Trophoblast cell (in vitro differentiated cells and primary cell): ENCODE results near the gene NQO2.
"Not testable (repeated sequence)": the region's sequence is repeated elsewhere in the genome, so short reads cannot be mapped to it uniquely, and the experiment has no call there.

Experiments used
- DNase-seq, 2 donors: peaks; one replicate each; pipeline ENCODE4 v3.0.0-alpha.2; 2016
- H2AFZ ChIP-seq: 2 replicates; pipeline ENCODE4 v1.6.1; 2013; ENCODE audit warnings: low read length, moderate library complexity, mild to moderate bottlenecking; ENCODE audit not compliant: insufficient read depth, poor library complexity
- H2AK5ac ChIP-seq: 2 replicates; pipeline ENCODE4 v1.6.1; 2013; ENCODE audit warnings: mild to moderate bottlenecking, low read length
- H2BK120ac ChIP-seq: 2 replicates; pipeline ENCODE4 v1.6.1; 2013; ENCODE audit warnings: low read length, mild to moderate bottlenecking, moderate library complexity; ENCODE audit not compliant: insufficient read depth, poor library complexity
- H2BK12ac ChIP-seq: 2 replicates; pipeline ENCODE4 v1.6.1; 2013; ENCODE audit warnings: mild to moderate bottlenecking, low read length, moderate library complexity
- H2BK5ac ChIP-seq: 2 replicates; pipeline ENCODE4 v1.6.1; 2013; ENCODE audit warnings: low read length, low read depth, moderate library complexity, mild to moderate bottlenecking; ENCODE audit not compliant: poor library complexity
- H3K14ac ChIP-seq: 2 replicates; pipeline ENCODE4 v1.6.1; 2013; ENCODE audit warnings: mild to moderate bottlenecking, low read length
- H3K18ac ChIP-seq: 2 replicates; pipeline ENCODE4 v1.6.1; 2013; ENCODE audit warnings: mild to moderate bottlenecking, low read length
- H3K23ac ChIP-seq: 2 replicates; pipeline ENCODE4 v1.6.1; 2013; ENCODE audit warnings: low read length
- H3K27ac ChIP-seq: 2 replicates; pipeline ENCODE4 v1.5.1; 2013; ENCODE audit warnings: low read depth, mild to moderate bottlenecking, inconsistent platforms, low read length, moderate library complexity
- H3K27me3 ChIP-seq: 2 replicates; pipeline ENCODE4 v1.6.1; 2013; ENCODE audit warnings: inconsistent platforms, mild to moderate bottlenecking, low read length, moderate library complexity; ENCODE audit not compliant: insufficient read depth
- H3K36me3 ChIP-seq, 2 experiments: 1 replicate in 1 of 2; 2 replicates in 1 of 2; pipeline ENCODE4 v1.6.1; 2013; ENCODE audit warnings: low read length in 2 of 2, mild to moderate bottlenecking in 2 of 2, moderate library complexity in 1 of 2; ENCODE audit not compliant: insufficient read depth in 2 of 2, control insufficient read depth in 1 of 2
- H3K4ac ChIP-seq: 2 replicates; pipeline ENCODE4 v1.6.1; 2013; ENCODE audit warnings: low read depth, mild to moderate bottlenecking, low read length, moderate library complexity
- H3K4me1 ChIP-seq, 2 experiments: 1 replicate in 1 of 2; 2 replicates in 1 of 2; pipeline ENCODE4 v1.6.1; 2013; ENCODE audit warnings: low read length in 2 of 2, mild to moderate bottlenecking in 2 of 2, moderate library complexity in 1 of 2; ENCODE audit not compliant: insufficient read depth in 2 of 2, control insufficient read depth in 1 of 2
- H3K4me2 ChIP-seq: 2 replicates; pipeline ENCODE4 v1.6.1; 2013; ENCODE audit warnings: inconsistent platforms, mild to moderate bottlenecking, low read length, moderate library complexity
- H3K4me3 ChIP-seq: 2 replicates; pipeline ENCODE4 v1.5.1; 2013; ENCODE audit warnings: mild to moderate bottlenecking, low read depth, low read length, inconsistent platforms
- H3K79me1 ChIP-seq: one replicate; pipeline ENCODE4 v1.6.1; 2013; ENCODE audit warnings: low read length
- H3K79me2 ChIP-seq: 2 replicates; pipeline ENCODE4 v1.6.1; 2013; ENCODE audit warnings: low read length, mild to moderate bottlenecking; ENCODE audit not compliant: control insufficient read depth, insufficient read depth, poor library complexity
- H3K9ac ChIP-seq: 2 replicates; pipeline ENCODE4 v1.6.1; 2013; ENCODE audit warnings: mild to moderate bottlenecking, low read length
- H3K9me3 ChIP-seq: 2 replicates; pipeline ENCODE4 v1.6.1; 2013; ENCODE audit warnings: low read depth, mild to moderate bottlenecking, control low read depth, inconsistent platforms, low read length; ENCODE audit not compliant: insufficient read depth
- H4K12ac ChIP-seq: 2 replicates; pipeline ENCODE4 v1.6.1; 2013; ENCODE audit warnings: low read depth, mild to moderate bottlenecking, low read length, moderate library complexity
- H4K8ac ChIP-seq: 2 replicates; pipeline ENCODE4 v1.6.1; 2013; ENCODE audit warnings: low read depth, mild to moderate bottlenecking, low read length, moderate library complexity
- H4K91ac ChIP-seq: one replicate; pipeline ENCODE4 v1.6.1; 2013; ENCODE audit warnings: low read depth, mild to moderate bottlenecking, low read length, moderate library complexity
- WGBS: extraction: QIAGEN DNeasy Blood & Tissue Kit; methylation state at CpG from one replicate; pipeline ENCODE4 v1.1.7; 2013; ENCODE audit warnings: missing lambda C conversion rate; ENCODE audit not compliant: insufficient read length, insufficient coverage; ENCODE audit errors: extremely low coverage; 5-methylcytosine and 5-hydroxymethylcytosine counted together

NQO2 gene

DNA sequence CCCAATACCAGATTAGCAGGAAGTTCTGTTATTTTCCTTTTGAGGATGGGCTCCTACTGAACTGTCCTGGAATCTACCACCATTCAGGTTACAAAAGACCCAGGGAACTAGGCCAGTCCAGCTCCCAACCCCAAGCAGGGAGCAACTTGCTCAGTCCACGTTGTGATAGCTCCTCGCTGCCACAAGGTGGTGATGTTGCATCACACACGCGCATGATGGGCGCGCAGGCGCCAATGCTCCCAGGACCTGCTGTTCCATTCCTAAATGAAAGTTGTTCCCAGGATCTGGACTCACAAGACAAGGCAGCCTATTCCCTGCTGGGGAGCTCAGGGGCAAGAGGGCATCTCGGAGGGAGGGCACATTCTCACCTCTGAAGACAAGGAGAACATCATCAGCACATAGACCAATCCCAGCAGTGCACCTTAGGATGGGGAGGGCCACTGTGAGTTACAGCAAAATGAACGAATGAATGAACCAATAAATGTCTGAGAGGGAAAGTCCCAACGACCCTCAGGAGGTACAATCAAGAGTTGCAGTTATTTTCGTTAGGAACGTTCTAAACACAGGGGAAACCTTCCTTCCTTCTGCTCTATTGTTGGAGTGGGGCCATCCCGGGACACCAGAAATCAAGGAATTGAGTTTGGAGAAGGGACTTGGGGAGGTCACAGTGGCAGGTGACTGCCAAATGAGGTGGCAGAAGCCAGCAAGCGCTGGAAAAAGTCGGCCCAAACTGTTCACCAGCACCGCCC is 1.3 kb upstream of the NQO2 start:
- Histone ChIP-seq H3K4me1 (peaks cover 0 to 12% of the 10 kb centered on the region in 2 experiments), H3K4me2 (peak overlapping the region; percentile 93)
- H3K27me3 ChIP-seq, H2BK5ac ChIP-seq, H2AK5ac ChIP-seq, H3K4me3 ChIP-seq, H3K36me3 ChIP-seq, H3K27ac ChIP-seq, H4K8ac ChIP-seq, H4K91ac ChIP-seq, H3K23ac ChIP-seq, H3K18ac ChIP-seq, H3K79me1 ChIP-seq, H2AFZ ChIP-seq, H2BK12ac ChIP-seq, H3K14ac ChIP-seq, H3K79me2 ChIP-seq, H3K9me3 ChIP-seq, H3K4ac ChIP-seq, H2BK120ac ChIP-seq, H4K12ac ChIP-seq, H3K9ac ChIP-seq: not testable (repeated sequence)
- no CpG with 5 or more reads among the region's 16 CpGs for WGBS
- DNase-seq = peak in 1 of 2 donors; percentile 7

DNA sequence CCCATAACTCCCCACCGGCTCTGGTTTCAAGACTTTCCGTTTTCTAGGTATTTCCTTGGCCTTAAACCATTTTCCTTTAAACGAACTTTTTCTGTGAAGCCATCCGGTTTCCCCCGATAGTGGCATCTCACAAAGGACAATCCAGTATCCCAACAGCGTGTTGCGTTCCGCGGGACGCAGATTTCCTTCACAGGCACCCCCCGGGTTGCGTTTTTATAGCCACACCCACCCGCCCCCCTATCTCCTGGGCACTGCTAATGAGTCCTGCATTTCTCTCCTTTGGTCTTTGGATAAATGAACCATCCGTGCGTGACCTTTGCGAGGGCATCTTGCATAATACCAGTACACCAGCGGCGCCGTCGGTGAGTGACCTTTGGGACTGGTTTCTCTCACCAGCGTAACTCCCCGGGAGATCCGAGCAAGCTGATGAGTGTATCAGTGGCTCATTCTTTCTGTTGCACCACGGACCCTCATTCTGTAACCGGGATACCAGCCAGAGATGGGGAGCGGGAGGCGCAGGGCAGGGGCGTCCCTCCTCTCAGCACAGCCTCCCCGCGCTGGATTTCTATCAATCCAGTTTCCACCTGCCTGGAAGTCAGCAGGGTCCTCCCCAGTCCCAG is 586 bp upstream of the NQO2 start:
- no peak overlapping the region for H3K4ac ChIP-seq
- H2BK5ac ChIP-seq = no peak overlapping the region
- no peak overlapping the region for H3K9ac ChIP-seq
- no peak overlapping the region for H2BK12ac ChIP-seq
- H2BK120ac ChIP-seq = no peak overlapping the region
- peaks cover 4% of the 10 kb centered on the region for H3K79me1 ChIP-seq
- no peak overlapping the region for H4K8ac ChIP-seq
- H3K18ac ChIP-seq = no peak overlapping the region
- H3K27me3 ChIP-seq = no peaks in the 10 kb centered on the region
- H2AFZ ChIP-seq = peak overlapping the region; percentile 50
- H3K9me3 ChIP-seq = no peaks in the 10 kb centered on the region
- no CpG with 5 or more reads among the region's 30 CpGs for whole genome bisulfite sequencing
- H3K23ac ChIP-seq = no peak overlapping the region
- peaks cover 2% of the 10 kb centered on the region for H3K79me2 ChIP-seq
- no peaks in the 10 kb centered on the region for H3K36me3 ChIP-seq
- peak overlapping the region; percentile 93 for H3K4me2 ChIP-seq
- no peak overlapping the region for H4K12ac ChIP-seq
- H3K14ac ChIP-seq = no peak overlapping the region
- H3K27ac ChIP-seq = no peak overlapping the region
- H3K4me3 ChIP-seq = peak overlapping the region; percentile 62
- H2AK5ac ChIP-seq = no peak overlapping the region
- peaks cover 0 to 12% of the 10 kb centered on the region in 2 experiments for H3K4me1 ChIP-seq
- H4K91ac ChIP-seq = no peak overlapping the region
- DNase-seq = peak; percentile 92 to 96

DNA sequence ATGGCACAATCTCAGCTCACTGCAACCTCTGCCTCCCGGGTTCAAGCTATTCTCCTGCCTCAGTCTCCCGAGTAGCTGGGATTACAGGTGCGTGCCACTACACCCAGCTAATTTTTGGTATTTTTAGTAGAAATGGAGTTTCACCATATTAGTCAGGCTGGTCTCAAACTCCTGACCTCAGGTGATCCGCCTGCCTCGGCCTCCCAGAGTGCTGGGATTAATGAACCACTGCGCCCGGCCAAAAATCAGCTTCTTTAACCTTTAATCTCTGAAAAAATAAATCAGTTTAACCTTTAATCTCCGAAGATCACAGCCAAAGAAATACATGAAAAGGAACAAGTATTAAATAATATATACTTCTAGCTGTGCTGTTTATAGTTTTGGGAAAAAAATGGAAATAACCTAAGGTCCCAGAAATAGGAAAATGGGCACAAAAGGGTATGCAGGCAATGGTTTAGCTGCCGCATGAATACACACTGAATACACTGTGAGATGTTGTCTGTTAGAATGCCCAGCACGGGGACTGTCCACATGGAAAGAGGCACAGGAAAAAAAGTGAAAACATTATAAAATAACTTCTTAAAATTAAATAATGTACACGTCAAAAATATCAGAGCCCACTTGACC is 1.6 kb downstream of the NQO2 start:
- no peak for DNase-seq
- Histone ChIP-seq H2AK5ac (no peak overlapping the region), H4K8ac (no peak overlapping the region), H3K27ac (no peak overlapping the region), H3K36me3 (peaks cover 0 to 4% of the 10 kb centered on the region in 2 experiments), H4K12ac (no peak overlapping the region), H2BK12ac (no peak overlapping the region), H2AFZ (no peak overlapping the region), H3K4me3 (no peak overlapping the region), H3K9me3 (peaks cover 2% of the 10 kb centered on the region), H3K23ac (no peak overlapping the region), H3K79me1 (peaks cover 4% of the 10 kb centered on the region), H3K27me3 (no peaks in the 10 kb centered on the region), H3K4ac (no peak overlapping the region), H4K91ac (no peak overlapping the region), H3K4me2 (no peak overlapping the region), H3K14ac (no peak overlapping the region), H3K4me1 (peaks cover 0 to 12% of the 10 kb centered on the region in 2 experiments), H3K9ac (no peak overlapping the region), H3K18ac (no peak overlapping the region), H2BK5ac (no peak overlapping the region), H2BK120ac (no peak overlapping the region), H3K79me2 (peaks cover 2% of the 10 kb centered on the region)
- no CpG with 5 or more reads among the region's 11 CpGs for WGBS

DNA sequence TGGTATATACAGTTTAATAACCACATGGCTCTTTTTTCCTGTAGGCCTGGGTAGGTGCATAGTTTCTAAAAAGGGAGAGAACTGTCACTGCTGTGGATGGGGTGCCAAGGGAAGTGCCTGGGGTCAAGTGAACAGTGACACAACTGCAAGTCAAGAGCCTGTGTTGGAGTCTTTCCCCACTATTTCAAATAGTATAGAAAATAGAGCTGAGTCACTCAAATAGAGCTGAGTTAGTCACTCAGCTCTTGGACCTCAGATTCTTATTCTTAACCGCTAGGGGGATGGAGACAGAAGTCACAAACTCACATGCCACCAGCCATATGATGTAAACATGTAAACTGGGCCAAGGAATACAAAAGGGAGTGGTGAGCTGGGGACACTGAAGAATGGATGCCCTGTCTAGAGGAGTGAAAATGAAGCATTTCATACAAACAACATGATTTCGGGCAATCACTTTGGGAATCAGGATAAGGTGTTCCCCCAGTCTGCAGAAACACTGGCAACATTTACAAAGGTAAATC is 2.1 kb downstream of the NQO2 start:
- H4K12ac ChIP-seq = no peak overlapping the region
- peaks cover 0 to 4% of the 10 kb centered on the region in 2 experiments for H3K36me3 ChIP-seq
- no peak overlapping the region for H3K23ac ChIP-seq
- H2BK5ac ChIP-seq = no peak overlapping the region
- H3K79me2 ChIP-seq = peaks cover 2% of the 10 kb centered on the region
- H3K18ac ChIP-seq = no peak overlapping the region
- H3K79me1 ChIP-seq = peaks cover 4% of the 10 kb centered on the region
- H3K27me3 ChIP-seq = no peaks in the 10 kb centered on the region
- no peak overlapping the region for H3K4ac ChIP-seq
- no peak overlapping the region for H2BK120ac ChIP-seq
- H4K91ac ChIP-seq = no peak overlapping the region
- no peak overlapping the region for H2AFZ ChIP-seq
- H3K9ac ChIP-seq = no peak overlapping the region
- H4K8ac ChIP-seq = no peak overlapping the region
- H3K9me3 ChIP-seq = peaks cover 2% of the 10 kb centered on the region
- peaks cover 0 to 12% of the 10 kb centered on the region in 2 experiments for H3K4me1 ChIP-seq
- H2AK5ac ChIP-seq = no peak overlapping the region
- H2BK12ac ChIP-seq = no peak overlapping the region
- H3K4me3 ChIP-seq = no peak overlapping the region
- peak; percentile 37 to 85 for DNase-seq
- no peak overlapping the region for H3K14ac ChIP-seq
- H3K4me2 ChIP-seq = no peak overlapping the region
- WGBS = no CpG with 5 or more reads among the region's 2 CpGs
- H3K27ac ChIP-seq = no peak overlapping the region
